Measurements from ENCODE around the gene STXBP1.

DNA sequence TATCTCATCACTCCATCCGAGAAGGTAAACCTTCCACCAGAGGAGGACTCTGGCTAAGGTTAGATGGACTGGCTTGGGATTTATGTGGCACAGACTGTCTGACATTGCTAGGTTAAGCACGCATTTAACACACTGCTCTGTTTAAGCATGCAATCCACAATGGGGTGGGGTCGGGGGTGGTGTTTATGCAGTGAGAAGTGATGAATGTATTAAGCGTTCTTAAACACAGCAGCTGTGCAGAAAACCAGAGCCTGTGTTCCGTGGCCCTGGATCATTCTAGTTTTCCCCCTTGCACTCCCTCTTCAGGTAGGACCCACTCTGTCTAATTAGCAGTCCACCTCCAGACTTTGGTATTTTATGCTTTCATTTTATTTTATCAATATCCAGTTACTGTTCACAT, 46.4 kb downstream of the STXBP1 start:
- TF ChIP-seq CTCF (IDR thresholded peaks at IDR 0.05) = no peak
- TF ChIP-seq POLR2AphosphoS5 (IDR thresholded peaks at IDR 0.05) = no peak
